Mesendoderm (in vitro differentiated cells): ENCODE measurements around the gene CALML6.

ENCODE experiments used
- DNase-seq: peaks from one replicate; pipeline ENCODE4 v3.0.0; 2013
- H2AK5ac ChIP-seq: 2 replicates; pipeline ENCODE4 v1.6.1; 2013; ENCODE audit warnings: low read length, inconsistent platforms
- H2BK120ac ChIP-seq: 2 replicates; pipeline ENCODE4 v1.6.1; 2013; ENCODE audit warnings: low read depth, mild to moderate bottlenecking, low read length, moderate library complexity, mixed read lengths
- H2BK15ac ChIP-seq: replicated peaks from 2 replicates; pipeline ENCODE4 v1.6.1; 2013; ENCODE audit warnings: low read depth, mild to moderate bottlenecking, moderate library complexity
- H2BK5ac ChIP-seq: 2 replicates; pipeline ENCODE4 v1.6.1; 2013; ENCODE audit warnings: low read length, inconsistent platforms
- H3K18ac ChIP-seq: 2 replicates; pipeline ENCODE4 v1.6.1; 2013; ENCODE audit warnings: mild to moderate bottlenecking, low read length, mixed read lengths
- H3K23ac ChIP-seq: one replicate; pipeline ENCODE4 v1.6.1; 2013; ENCODE audit warnings: low read length
- H3K27ac ChIP-seq: 2 replicates; pipeline ENCODE4 v1.5.1; 2013; ENCODE audit warnings: low read depth, mild to moderate bottlenecking, inconsistent platforms, low read length, moderate library complexity
- H3K27me3 ChIP-seq: 2 replicates; pipeline ENCODE4 v1.6.1; 2013; ENCODE audit warnings: low read length, control low read depth, mild to moderate bottlenecking, inconsistent platforms; ENCODE audit not compliant: insufficient read depth, poor library complexity
- H3K36me3 ChIP-seq: 2 replicates; pipeline ENCODE4 v1.6.1; 2013; ENCODE audit warnings: low read length, inconsistent platforms; ENCODE audit not compliant: control insufficient read depth, insufficient read depth
- H3K4ac ChIP-seq: one replicate; pipeline ENCODE4 v1.6.1; 2013; ENCODE audit warnings: low read depth, mild to moderate bottlenecking, low read length, moderate library complexity
- H3K4me1 ChIP-seq: 2 replicates; pipeline ENCODE4 v1.6.1; 2013; ENCODE audit warnings: low read depth, low read length, inconsistent platforms; ENCODE audit not compliant: control insufficient read depth
- H3K4me2 ChIP-seq: 2 replicates; pipeline ENCODE4 v1.6.1; 2013; ENCODE audit warnings: low read length
- H3K4me3 ChIP-seq: 2 replicates; pipeline ENCODE4 v1.5.1; 2013; ENCODE audit warnings: mild to moderate bottlenecking, low read length
- H3K56ac ChIP-seq: one replicate; pipeline ENCODE4 v1.6.1; 2013; ENCODE audit warnings: low read length
- H3K79me1 ChIP-seq: 2 replicates; pipeline ENCODE4 v1.6.1; 2013; ENCODE audit warnings: low read length, inconsistent platforms
- H3K79me2 ChIP-seq: 2 replicates; pipeline ENCODE4 v1.6.1; 2013; ENCODE audit warnings: mild to moderate bottlenecking, low read length; ENCODE audit not compliant: control insufficient read depth, insufficient read depth
- H3K9ac ChIP-seq: 2 replicates; pipeline ENCODE4 v1.6.1; 2013; ENCODE audit warnings: low read length, inconsistent platforms
- H4K5ac ChIP-seq: one replicate; pipeline ENCODE4 v1.6.1; 2013; ENCODE audit warnings: low read length
- H4K8ac ChIP-seq: one replicate; pipeline ENCODE4 v1.6.1; 2013; ENCODE audit warnings: low read depth, mild to moderate bottlenecking, control low read depth, low read length, moderate library complexity
- WGBS: extraction: QIAGEN DNeasy Blood & Tissue Kit; methylation state at CpG from one replicate; pipeline ENCODE4 v1.1.7; 2013; ENCODE audit warnings: low lambda C conversion rate, missing lambda C conversion rate; ENCODE audit not compliant: insufficient coverage; ENCODE audit errors: extremely low coverage; 5-methylcytosine and 5-hydroxymethylcytosine counted together

The CALML6 gene

GRCh38 chr1:1920608-1921458 is 5.8 kb downstream of the CALML6 start:
- WGBS, result no CpG with 5 or more reads among the region's 27 CpGs
- no peak overlapping the region for H3K4me2 ChIP-seq
- H3K4ac ChIP-seq, result no peak overlapping the region
- no peak overlapping the region for H4K5ac ChIP-seq
- H3K79me1 ChIP-seq, result no peaks in the 10 kb centered on the region
- no peak overlapping the region for H3K4me3 ChIP-seq
- peaks cover 7% of the 10 kb centered on the region for H3K4me1 ChIP-seq
- peak overlapping the region; percentile 43 for H2AK5ac ChIP-seq
- H3K23ac ChIP-seq, result no peak overlapping the region
- H3K56ac ChIP-seq, result no peak overlapping the region
- no peaks in the 10 kb centered on the region for H3K27me3 ChIP-seq
- H3K36me3 ChIP-seq, result no peaks in the 10 kb centered on the region
- H3K9ac ChIP-seq, result no peak overlapping the region
- no peak overlapping the region for H3K27ac ChIP-seq
- no peak overlapping the region for H3K18ac ChIP-seq
- H2BK15ac ChIP-seq, result no peak overlapping the region
- no peak overlapping the region for H4K8ac ChIP-seq
- no peak overlapping the region for H2BK120ac ChIP-seq
- no peaks in the 10 kb centered on the region for H3K79me2 ChIP-seq
- no peak overlapping the region for H2BK5ac ChIP-seq
- no peak for DNase-seq

GRCh38 chr1:1921459-1921862 is 6.4 kb downstream of the CALML6 start:
- H3K79me2 ChIP-seq, result no peaks in the 10 kb centered on the region
- no peak overlapping the region for H3K4me2 ChIP-seq
- H2AK5ac ChIP-seq, result no peak overlapping the region
- H3K4ac ChIP-seq, result no peak overlapping the region
- H4K5ac ChIP-seq, result no peak overlapping the region
- H3K27ac ChIP-seq, result no peak overlapping the region
- no peak overlapping the region for H2BK120ac ChIP-seq
- no peaks in the 10 kb centered on the region for H3K79me1 ChIP-seq
- no peak overlapping the region for H3K56ac ChIP-seq
- H3K4me3 ChIP-seq, result no peak overlapping the region
- H2BK15ac ChIP-seq, result no peak overlapping the region
- no peak overlapping the region for H3K23ac ChIP-seq
- no peak overlapping the region for H3K18ac ChIP-seq
- WGBS, result no CpG with 5 or more reads among the region's 6 CpGs
- no peak overlapping the region for H2BK5ac ChIP-seq
- H3K9ac ChIP-seq, result no peak overlapping the region
- H3K4me1 ChIP-seq, result peaks cover 7% of the 10 kb centered on the region
- H3K36me3 ChIP-seq, result no peaks in the 10 kb centered on the region
- H4K8ac ChIP-seq, result no peak overlapping the region
- DNase-seq, result no peak
- H3K27me3 ChIP-seq, result no peaks in the 10 kb centered on the region

- Histone ChIP-seq H3K9ac (no peak overlapping the region), H2AK5ac (no peak overlapping the region), H3K4me3 (no peak overlapping the region), H3K27me3 (no peaks in the 10 kb centered on the region), H3K4ac (no peak overlapping the region), H2BK15ac (no peak overlapping the region), H3K36me3 (no peaks in the 10 kb centered on the region), H2BK5ac (no peak overlapping the region), H3K56ac (no peak overlapping the region), H2BK120ac (no peak overlapping the region), H3K27ac (no peak overlapping the region), H4K8ac (no peak overlapping the region), H3K4me1 (peaks cover 7% of the 10 kb centered on the region), H3K18ac (no peak overlapping the region), H3K79me1 (no peaks in the 10 kb centered on the region), H4K5ac (no peak overlapping the region), H3K4me2 (no peak overlapping the region), H3K23ac (no peak overlapping the region), H3K79me2 (no peaks in the 10 kb centered on the region)
- no CpG with 5 or more reads among the region's 16 CpGs for WGBS
- no peak for DNase-seq
These were observed 7.0 kb downstream of the CALML6 start for GRCh38 chr1:1921901-1922701.

- Histone ChIP-seq H3K4me1 (peaks cover 7% of the 10 kb centered on the region), H3K4me2 (no peak overlapping the region), H2BK120ac (no peak overlapping the region), H3K79me2 (no peaks in the 10 kb centered on the region), H3K23ac (no peak overlapping the region), H2AK5ac (no peak overlapping the region), H4K5ac (no peak overlapping the region), H3K56ac (no peak overlapping the region), H3K18ac (no peak overlapping the region), H3K4ac (no peak overlapping the region), H4K8ac (no peak overlapping the region), H3K9ac (no peak overlapping the region), H3K27me3 (no peaks in the 10 kb centered on the region), H3K79me1 (no peaks in the 10 kb centered on the region), H2BK15ac (no peak overlapping the region), H3K27ac (no peak overlapping the region), H3K4me3 (no peak overlapping the region), H2BK5ac (no peak overlapping the region), H3K36me3 (no peaks in the 10 kb centered on the region)
- no peak for DNase-seq
- WGBS, result no CpG with 5 or more reads among the region's 6 CpGs
These were observed 7.6 kb downstream of the CALML6 start for GRCh38 chr1:1922702-1922955.

GRCh38 chr1:1922956-1923833 is 8.1 kb downstream of the CALML6 start:
- Histone ChIP-seq H4K5ac (no peak overlapping the region), H2BK120ac (no peak overlapping the region), H3K56ac (no peak overlapping the region), H3K4me2 (no peak overlapping the region), H3K79me2 (no peaks in the 10 kb centered on the region), H3K23ac (no peak overlapping the region), H3K36me3 (no peaks in the 10 kb centered on the region), H2BK5ac (no peak overlapping the region), H3K4ac (no peak overlapping the region), H3K27me3 (no peaks in the 10 kb centered on the region), H2AK5ac (no peak overlapping the region), H2BK15ac (no peak overlapping the region), H3K79me1 (no peaks in the 10 kb centered on the region), H3K4me1 (peaks cover 7% of the 10 kb centered on the region), H3K4me3 (no peak overlapping the region), H3K9ac (no peak overlapping the region), H3K18ac (no peak overlapping the region), H3K27ac (no peak overlapping the region), H4K8ac (no peak overlapping the region)
- no peak for DNase-seq
- no CpG with 5 or more reads among the region's 29 CpGs for WGBS
